Tibial nerve (tissue), 4 donors: ENCODE measurements around the gene SFTPD. TPM values are rescaled to one million over a fixed set of nuclear protein-coding genes. Genes with fewer than 3 reads are reported as not detected.

Source experiments
- DNase-seq, 2 donors: peaks; one replicate each; pipeline ENCODE4 v3.0.0-alpha.2; 2019; ENCODE audit warnings: low spot score in 2 of 2
- H3K27ac ChIP-seq, 4 donors: fragments of 200-600 bp; sonication (generic) in 3 of 4; one replicate each; pipeline ENCODE4 v1.5.1; 2017 to 2019; ENCODE audit warnings: mild to moderate bottlenecking in 1 of 4
- H3K27me3 ChIP-seq, 2 donors: fragments of 200-600 bp; sonication (generic) in 1 of 2; one replicate each; pipeline versions ENCODE4 v1.5.1 to v1.6.0; 2017 to 2019
- H3K36me3 ChIP-seq, 3 donors: fragments of 200-600 bp; sonication (generic); one replicate each; pipeline ENCODE4 v1.5.1; 2018 to 2019
- H3K4me1 ChIP-seq, 4 donors: fragments of 200-600 bp; sonication (generic) in 3 of 4; one replicate each; pipeline ENCODE4 v1.5.1; 2017 to 2019
- H3K4me3 ChIP-seq, 4 donors: fragments of 200-600 bp; sonication (generic) in 3 of 4; one replicate each; pipeline ENCODE4 v1.5.1; 2017 to 2019; ENCODE audit warnings: mild to moderate bottlenecking in 1 of 4, moderate library complexity in 1 of 4
- H3K9me3 ChIP-seq, 4 donors: fragments of 200-600 bp; sonication (generic) in 3 of 4; one replicate each; pipeline ENCODE4 v1.5.1; 2017 to 2019
- EP300 ChIP-seq, 2 donors: sonication (generic); formaldehyde crosslinking; IDR thresholded peaks; one replicate each; pipeline ENCODE4 v1.6.1; 2017; ENCODE audit warnings: antibody characterized with exemption in 2 of 2, mild to moderate bottlenecking in 1 of 2
- POLR2A ChIP-seq, 2 donors: fragments of 450-650 bp; IDR thresholded peaks; one replicate each; pipeline ENCODE4 v1.6.1; 2017; ENCODE audit warnings: antibody characterized with exemption in 2 of 2, mild to moderate bottlenecking in 2 of 2, moderate library complexity in 2 of 2
- WGBS, 2 donors: methylation state at CpG; one replicate each; pipeline ENCODE4 v1.1.5; 2018; 5-methylcytosine and 5-hydroxymethylcytosine counted together
- total RNA-seq, 4 donors: library from RNA; depleted of rRNA; stranded (reverse); fragments of >200 nt; gene quantifications; one replicate each; pipeline ENCODE4 v1.1.0, GENCODE V29; 2016
- TF ChIP-seq, protein P1 (sequence below), 5 experiments: fragments of 200-600 bp in 3 of 5; fragments of 450-650 bp in 2 of 5; sonication (generic) in 3 of 5; IDR thresholded peaks; one replicate each; pipeline ENCODE4 v1.5.1; 2016 to 2019; ENCODE audit warnings: antibody characterized with exemption in 5 of 5, mild to moderate bottlenecking in 3 of 5, moderate library complexity in 2 of 5

SFTPD gene
- total RNA-seq, 4 donors from 2014 or later, result 1.5 to 2.5 TPM; not detected in 2

GRCh38 chr10:79944428-79945395, 4.2 kb downstream of the SFTPD start:
- no peak for DNase-seq
- no peaks in the 10 kb centered on the region for H3K4me1 ChIP-seq
- no peaks in the 10 kb centered on the region for H3K36me3 ChIP-seq
- no peak overlapping the region for H3K4me3 ChIP-seq
- no peaks in the 10 kb centered on the region for H3K9me3 ChIP-seq
- H3K27ac ChIP-seq, result no peak overlapping the region
- TF ChIP-seq POLR2A (IDR thresholded peaks at IDR 0.05), result no peak
- no peak for TF ChIP-seq EP300 (IDR thresholded peaks at IDR 0.05)
- TF ChIP-seq, protein P1, sequence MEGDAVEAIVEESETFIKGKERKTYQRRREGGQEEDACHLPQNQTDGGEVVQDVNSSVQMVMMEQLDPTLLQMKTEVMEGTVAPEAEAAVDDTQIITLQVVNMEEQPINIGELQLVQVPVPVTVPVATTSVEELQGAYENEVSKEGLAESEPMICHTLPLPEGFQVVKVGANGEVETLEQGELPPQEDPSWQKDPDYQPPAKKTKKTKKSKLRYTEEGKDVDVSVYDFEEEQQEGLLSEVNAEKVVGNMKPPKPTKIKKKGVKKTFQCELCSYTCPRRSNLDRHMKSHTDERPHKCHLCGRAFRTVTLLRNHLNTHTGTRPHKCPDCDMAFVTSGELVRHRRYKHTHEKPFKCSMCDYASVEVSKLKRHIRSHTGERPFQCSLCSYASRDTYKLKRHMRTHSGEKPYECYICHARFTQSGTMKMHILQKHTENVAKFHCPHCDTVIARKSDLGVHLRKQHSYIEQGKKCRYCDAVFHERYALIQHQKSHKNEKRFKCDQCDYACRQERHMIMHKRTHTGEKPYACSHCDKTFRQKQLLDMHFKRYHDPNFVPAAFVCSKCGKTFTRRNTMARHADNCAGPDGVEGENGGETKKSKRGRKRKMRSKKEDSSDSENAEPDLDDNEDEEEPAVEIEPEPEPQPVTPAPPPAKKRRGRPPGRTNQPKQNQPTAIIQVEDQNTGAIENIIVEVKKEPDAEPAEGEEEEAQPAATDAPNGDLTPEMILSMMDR (IDR thresholded peaks at IDR 0.05), result no peak
- no peaks in the 10 kb centered on the region for H3K27me3 ChIP-seq
- 78 to 87% methylated on average over 11 to 13 of the region's 13 CpGs for WGBS, 2 donors

DNA sequence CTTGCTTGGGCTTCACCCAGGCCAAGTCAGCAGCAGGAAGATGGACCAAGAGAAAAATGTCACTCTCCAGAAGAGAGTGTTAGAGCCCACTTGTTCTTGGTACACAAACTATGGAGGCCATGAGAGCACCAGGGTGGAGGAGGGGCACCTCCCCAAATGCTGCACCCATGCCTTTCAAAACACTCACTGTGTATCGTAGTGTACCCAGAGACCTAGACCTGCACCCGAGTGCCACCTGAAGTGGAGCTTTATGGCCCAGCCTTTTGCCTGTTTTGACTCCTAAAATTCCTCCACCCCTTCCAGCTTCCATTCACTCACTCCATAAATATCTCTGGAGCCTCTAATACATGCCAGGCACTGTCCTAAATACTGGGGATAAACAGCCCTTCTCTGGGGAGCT, 5.0 kb downstream of the SFTPD start:
- H3K4me1 ChIP-seq, result no peaks in the 10 kb centered on the region
- 71 to 95% methylated on average over 2 of the region's 2 CpGs for WGBS, 2 donors
- no peaks in the 10 kb centered on the region for H3K27me3 ChIP-seq
- no peak overlapping the region for H3K4me3 ChIP-seq
- DNase-seq, result no peak
- TF ChIP-seq, protein P1 (IDR thresholded peaks at IDR 0.05), result no peak
- TF ChIP-seq POLR2A (IDR thresholded peaks at IDR 0.05), result no peak
- no peak for TF ChIP-seq EP300 (IDR thresholded peaks at IDR 0.05)
- H3K36me3 ChIP-seq, result no peaks in the 10 kb centered on the region
- no peak overlapping the region for H3K27ac ChIP-seq
- H3K9me3 ChIP-seq, result no peaks in the 10 kb centered on the region

- TF ChIP-seq EP300 (IDR thresholded peaks at IDR 0.05) (no peak), POLR2A (IDR thresholded peaks at IDR 0.05) (no peak)
- TF ChIP-seq, protein P1 (IDR thresholded peaks at IDR 0.05), result no peak
- Histone ChIP-seq H3K4me1 (no peaks in the 10 kb centered on the region), H3K36me3 (peaks cover 0 to 4% (median 0%) of the 10 kb centered on the region in 3 donors), H3K4me3 (no peak overlapping the region), H3K27ac (no peak overlapping the region), H3K27me3 (no peaks in the 10 kb centered on the region), H3K9me3 (no peaks in the 10 kb centered on the region)
- 85 to 95% methylated on average over 8 of the region's 8 CpGs for WGBS, 2 donors
- no peak for DNase-seq
Measured at GRCh38 chr10:79942261-79943185, 6.4 kb downstream of the SFTPD start.

GRCh38 chr10:79941585-79942210, 7.2 kb downstream of the SFTPD start:
- Histone ChIP-seq H3K27ac (no peak overlapping the region), H3K9me3 (no peaks in the 10 kb centered on the region), H3K36me3 (peaks cover 0 to 4% (median 0%) of the 10 kb centered on the region in 3 donors), H3K27me3 (no peaks in the 10 kb centered on the region), H3K4me3 (no peak overlapping the region), H3K4me1 (no peaks in the 10 kb centered on the region)
- DNase-seq, result no peak
- 94 to 99% methylated on average over 11 of the region's 11 CpGs for WGBS, 2 donors
- TF ChIP-seq POLR2A (IDR thresholded peaks at IDR 0.05), result no peak
- no peak for TF ChIP-seq EP300 (IDR thresholded peaks at IDR 0.05)
- TF ChIP-seq, protein P1 (IDR thresholded peaks at IDR 0.05), result no peak
